Measurements from ENCODE around the gene TBC1D5.
"Not testable (repeated sequence)": the region's sequence is repeated elsewhere in the genome, so short reads cannot be mapped to it uniquely, and the experiment has no call there.

The TBC1D5 gene

GRCh38 chr3:17742102-17742879 lies at the start of gene TBC1D5:
Gene TBC1D5 (minus strand): TSS chr3:17742631. CDS start chr3:17508570, 234,061 bp downstream.
- no peak for FAIRE-seq

- FAIRE-seq = no peak
Measured at GRCh38 chr3:17783426-17783825, 41.0 kb upstream of the TBC1D5 start.

- no peak for FAIRE-seq
Measured at GRCh38 chr3:17782751-17783150, 40.3 kb upstream of the TBC1D5 start.

GRCh38 chr3:17780369-17780768 lies 37.9 kb upstream of the TBC1D5 start:
- not testable (repeated sequence) for FAIRE-seq

- FAIRE-seq = not testable (repeated sequence)
Measured at GRCh38 chr3:17779304-17780250, 37.1 kb upstream of the TBC1D5 start.

- FAIRE-seq = not testable (repeated sequence)
Measured at GRCh38 chr3:17777326-17777725, 34.9 kb upstream of the TBC1D5 start.

GRCh38 chr3:17775073-17775472 lies 32.6 kb upstream of the TBC1D5 start:
- no peak for FAIRE-seq

GRCh38 chr3:17774180-17774910 lies 31.9 kb upstream of the TBC1D5 start:
- not testable (repeated sequence) for FAIRE-seq

- FAIRE-seq = no peak
Measured at GRCh38 chr3:17772556-17772955, 30.1 kb upstream of the TBC1D5 start.

- FAIRE-seq = no peak
Measured at GRCh38 chr3:17771177-17772017, 29.0 kb upstream of the TBC1D5 start.

- FAIRE-seq = no peak
Measured at GRCh38 chr3:17770682-17771081, 28.3 kb upstream of the TBC1D5 start.

- no peak for FAIRE-seq
Measured at GRCh38 chr3:17765819-17766472, 23.5 kb upstream of the TBC1D5 start.

GRCh38 chr3:17761563-17761962 lies 19.1 kb upstream of the TBC1D5 start:
- FAIRE-seq = no peak

- peak; percentile 14 for FAIRE-seq
Measured at GRCh38 chr3:17759901-17760300, 17.5 kb upstream of the TBC1D5 start.

GRCh38 chr3:17755836-17756235 lies 13.4 kb upstream of the TBC1D5 start:
- no peak for FAIRE-seq

- FAIRE-seq = no peak
Measured at GRCh38 chr3:17753632-17753992, 11.2 kb upstream of the TBC1D5 start.

GRCh38 chr3:17752876-17753631 lies 10.6 kb upstream of the TBC1D5 start:
- FAIRE-seq = no peak

- no peak for FAIRE-seq
Measured at GRCh38 chr3:17752436-17752835, 10.0 kb upstream of the TBC1D5 start.

- FAIRE-seq = no peak
Measured at GRCh38 chr3:17749705-17750293, 7.4 kb upstream of the TBC1D5 start.

GRCh38 chr3:17749281-17749680 lies 6.8 kb upstream of the TBC1D5 start:
- FAIRE-seq = no peak
